OCI-LY1 (cell line): ENCODE results near the gene UCHL5.
"Not testable (repeated sequence)": the region's sequence is repeated elsewhere in the genome, so short reads cannot be mapped to it uniquely, and the experiment has no call there.

ENCODE experiments used
- H2AFZ ChIP-seq: fragments of 200-600 bp; sonication (generic), shearing (Covaris generic); 2 replicates; pipeline ENCODE4 v1.6.0; 2014; ENCODE audit warnings: antibody characterized with exemption, mild to moderate bottlenecking, low read length
- H3F3A ChIP-seq: fragments of 200-600 bp; sonication (generic), shearing (Covaris generic); 2 replicates; pipeline ENCODE4 v1.6.0; 2014; ENCODE audit warnings: mild to moderate bottlenecking, antibody characterized with exemption, low read length, moderate library complexity; ENCODE audit not compliant: insufficient read depth
- H3K27ac ChIP-seq: fragments of 200-600 bp; sonication (generic); 2 replicates; pipeline ENCODE4 v1.5.1; 2014; ENCODE audit warnings: low read length, mixed run types, mild to moderate bottlenecking, low read depth; ENCODE audit not compliant: poor library complexity, severe bottlenecking
- H3K27me3 ChIP-seq: fragments of 200-600 bp; sonication (generic); 2 replicates; pipeline ENCODE4 v1.6.0; 2014; ENCODE audit warnings: antibody characterized with exemption, mild to moderate bottlenecking, low read length, moderate library complexity; ENCODE audit not compliant: insufficient read depth
- H3K36me3 ChIP-seq: fragments of 200-600 bp; sonication (generic); 2 replicates; pipeline ENCODE4 v1.6.1; 2014; ENCODE audit warnings: mild to moderate bottlenecking, antibody characterized with exemption, low read length, moderate library complexity, mixed read lengths; ENCODE audit not compliant: insufficient read depth
- H3K4me1 ChIP-seq: fragments of 200-600 bp; sonication (generic); 2 replicates; pipeline ENCODE4 v1.5.1; 2014; ENCODE audit warnings: mild to moderate bottlenecking, low read length, moderate library complexity; ENCODE audit not compliant: insufficient read depth, severe bottlenecking
- H3K4me2 ChIP-seq: fragments of 200-600 bp; sonication (generic), shearing (Covaris generic); 2 replicates; pipeline ENCODE4 v1.6.1; 2014; ENCODE audit warnings: low read length
- H3K4me3 ChIP-seq: fragments of 200-600 bp; sonication (generic); 2 replicates; pipeline ENCODE4 v1.5.1; 2014; ENCODE audit warnings: low read length, low read depth, mild to moderate bottlenecking, mixed read lengths; ENCODE audit not compliant: poor library complexity, severe bottlenecking
- H3K79me2 ChIP-seq: fragments of 200-600 bp; shearing (Covaris generic); 2 replicates; pipeline ENCODE4 v1.6.1; 2016; ENCODE audit warnings: mixed run types, low read length, mixed read lengths; ENCODE audit not compliant: insufficient read depth
- H3K9ac ChIP-seq: fragments of 200-600 bp; sonication (generic), shearing (Covaris generic); 2 replicates; pipeline ENCODE4 v1.6.1; 2014; ENCODE audit warnings: mild to moderate bottlenecking, low read length, mixed read lengths
- H3K9me2 ChIP-seq: fragments of 200-600 bp; sonication (generic), shearing (Covaris generic); 2 replicates; pipeline ENCODE4 v1.6.1; 2014; ENCODE audit warnings: low read depth, mild to moderate bottlenecking, low read length, mixed read lengths
- H3K9me3 ChIP-seq: fragments of 200-600 bp; shearing (Covaris generic); 2 replicates; pipeline ENCODE4 v1.6.1; 2014; ENCODE audit warnings: low read length, mixed read lengths
- H4K20me1 ChIP-seq: fragments of 200-600 bp; sonication (generic), shearing (Covaris generic); 2 replicates; pipeline ENCODE4 v1.6.0; 2016; ENCODE audit warnings: mild to moderate bottlenecking, low read length; ENCODE audit not compliant: insufficient read depth
- CTCF ChIP-seq: fragments of 200-600 bp; sonication (generic), shearing (Covaris generic); IDR thresholded peaks from 2 replicates; pipeline ENCODE4 v1.5.1; 2017; ENCODE audit warnings: mild to moderate bottlenecking, antibody characterized with exemption, low read length, moderate library complexity, mixed read lengths
- EZH2 ChIP-seq: fragments of 200-600 bp; sonication (generic), shearing (Covaris generic); IDR thresholded peaks from 2 replicates; pipeline ENCODE4 v1.8.0; 2017; ENCODE audit warnings: borderline replicate concordance, mixed run types, mild to moderate bottlenecking, antibody characterized with exemption, low read length, moderate library complexity, mixed read lengths

Gene UCHL5

GRCh38 chr1:192980856-192981255 lies 78.3 kb downstream of the UCHL5 start:
- H3K36me3 ChIP-seq: no peaks in the 10 kb centered on the region
- H2AFZ ChIP-seq: no peak overlapping the region
- H4K20me1 ChIP-seq: no peaks in the 10 kb centered on the region
- H3K9ac ChIP-seq: no peak overlapping the region
- no peak overlapping the region for H3K27ac ChIP-seq
- H3K4me3 ChIP-seq: no peak overlapping the region
- H3K4me2 ChIP-seq: no peak overlapping the region
- TF ChIP-seq CTCF (no peak), EZH2 (no peak)
- H3K9me2 ChIP-seq: no peaks in the 10 kb centered on the region
- H3F3A ChIP-seq: no peaks in the 10 kb centered on the region
- no peaks in the 10 kb centered on the region for H3K27me3 ChIP-seq
- no peaks in the 10 kb centered on the region for H3K79me2 ChIP-seq
- H3K9me3 ChIP-seq: no peaks in the 10 kb centered on the region
- no peaks in the 10 kb centered on the region for H3K4me1 ChIP-seq

GRCh38 chr1:192980334-192980733 lies 78.8 kb downstream of the UCHL5 start:
- not testable (repeated sequence) for H3K9ac ChIP-seq, H3K4me2 ChIP-seq, H3K27me3 ChIP-seq, H3K79me2 ChIP-seq, H4K20me1 ChIP-seq, H3K9me2 ChIP-seq, H3K27ac ChIP-seq, H3K36me3 ChIP-seq, H3F3A ChIP-seq, H3K4me1 ChIP-seq, H3K9me3 ChIP-seq, H3K4me3 ChIP-seq, H2AFZ ChIP-seq

- no peaks in the 10 kb centered on the region for H3K4me1 ChIP-seq
- no peak overlapping the region for H3K4me2 ChIP-seq
- H2AFZ ChIP-seq: no peak overlapping the region
- H3K79me2 ChIP-seq: no peaks in the 10 kb centered on the region
- H3K4me3 ChIP-seq: no peak overlapping the region
- no peaks in the 10 kb centered on the region for H3K36me3 ChIP-seq
- TF ChIP-seq CTCF: no peak
- TF ChIP-seq EZH2: no peak
- no peaks in the 10 kb centered on the region for H4K20me1 ChIP-seq
- no peak overlapping the region for H3K27ac ChIP-seq
- no peaks in the 10 kb centered on the region for H3K9me3 ChIP-seq
- H3K9ac ChIP-seq: no peak overlapping the region
- no peaks in the 10 kb centered on the region for H3F3A ChIP-seq
- no peaks in the 10 kb centered on the region for H3K9me2 ChIP-seq
- H3K27me3 ChIP-seq: no peaks in the 10 kb centered on the region
Observed at GRCh38 chr1:192979542-192979941, 79.6 kb downstream of the UCHL5 start.

- Histone ChIP-seq H3K27me3 (no peaks in the 10 kb centered on the region), H3K27ac (no peak overlapping the region), H3K4me2 (no peak overlapping the region), H2AFZ (no peak overlapping the region), H3K36me3 (no peaks in the 10 kb centered on the region), H3K9me2 (no peaks in the 10 kb centered on the region), H3F3A (no peaks in the 10 kb centered on the region), H3K4me1 (no peaks in the 10 kb centered on the region), H3K9ac (no peak overlapping the region), H4K20me1 (no peaks in the 10 kb centered on the region), H3K4me3 (no peak overlapping the region), H3K79me2 (no peaks in the 10 kb centered on the region), H3K9me3 (no peaks in the 10 kb centered on the region)
- TF ChIP-seq EZH2 (no peak), CTCF (no peak)
Observed at GRCh38 chr1:192978195-192978710, 80.9 kb downstream of the UCHL5 start.
